Anterior cingulate cortex (tissue), 58 donors: ENCODE data around the gene AGA.

ENCODE experiments used
- DNase-seq, 58 donors: peaks; one replicate each; lab custom pipeline; 2025; lab: John Stamatoyannopoulos, UW

The AGA gene

DNA sequence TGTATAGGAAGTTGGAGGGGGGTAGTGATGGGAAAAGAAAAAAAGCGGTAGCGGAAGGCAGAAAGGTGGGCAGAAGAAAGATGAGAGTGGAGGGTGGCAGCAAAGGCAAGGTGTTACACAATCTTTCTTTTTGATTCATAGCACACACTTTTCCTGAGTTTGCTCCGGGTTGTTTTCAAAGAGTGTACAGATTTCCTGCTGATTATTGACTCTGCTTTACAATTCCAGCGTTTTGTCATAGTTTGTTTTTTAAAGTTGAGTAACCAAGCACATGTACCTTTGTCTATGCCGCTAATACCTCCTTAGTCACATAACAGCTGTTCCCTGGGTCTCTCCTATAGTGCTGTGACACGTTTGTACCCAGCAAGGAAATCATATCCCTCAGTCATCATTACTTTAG is 50.3 kb downstream of the AGA start:
- DNase-seq = no peak

- no peak for DNase-seq
These were observed 51.0 kb downstream of the AGA start for GRCh38 chr4:177391287-177391686.

DNA sequence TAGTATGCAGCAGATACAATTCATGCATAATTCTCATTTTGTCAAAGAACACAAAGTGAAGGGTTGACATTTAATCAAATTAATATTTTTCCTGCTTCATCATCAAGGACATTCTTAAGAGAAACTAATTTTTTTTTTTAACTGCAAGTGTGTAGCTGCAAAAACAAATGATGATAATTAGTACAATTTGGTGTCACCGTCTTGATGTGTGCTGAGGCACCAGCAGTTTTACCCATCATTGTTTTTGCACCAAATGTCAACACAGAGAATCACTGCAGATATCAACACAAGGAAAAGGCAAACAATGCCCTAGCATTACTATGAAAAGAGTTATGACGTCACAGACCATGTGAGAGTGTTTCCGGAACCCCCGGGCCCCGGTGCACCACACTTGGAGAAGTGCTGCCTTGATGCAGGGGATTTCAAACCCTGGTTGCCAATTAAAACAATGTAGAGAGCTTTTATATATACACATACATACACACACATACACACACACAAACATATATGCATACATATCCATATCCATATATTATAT is 55.9 kb downstream of the AGA start:
- no peak for DNase-seq

DNA sequence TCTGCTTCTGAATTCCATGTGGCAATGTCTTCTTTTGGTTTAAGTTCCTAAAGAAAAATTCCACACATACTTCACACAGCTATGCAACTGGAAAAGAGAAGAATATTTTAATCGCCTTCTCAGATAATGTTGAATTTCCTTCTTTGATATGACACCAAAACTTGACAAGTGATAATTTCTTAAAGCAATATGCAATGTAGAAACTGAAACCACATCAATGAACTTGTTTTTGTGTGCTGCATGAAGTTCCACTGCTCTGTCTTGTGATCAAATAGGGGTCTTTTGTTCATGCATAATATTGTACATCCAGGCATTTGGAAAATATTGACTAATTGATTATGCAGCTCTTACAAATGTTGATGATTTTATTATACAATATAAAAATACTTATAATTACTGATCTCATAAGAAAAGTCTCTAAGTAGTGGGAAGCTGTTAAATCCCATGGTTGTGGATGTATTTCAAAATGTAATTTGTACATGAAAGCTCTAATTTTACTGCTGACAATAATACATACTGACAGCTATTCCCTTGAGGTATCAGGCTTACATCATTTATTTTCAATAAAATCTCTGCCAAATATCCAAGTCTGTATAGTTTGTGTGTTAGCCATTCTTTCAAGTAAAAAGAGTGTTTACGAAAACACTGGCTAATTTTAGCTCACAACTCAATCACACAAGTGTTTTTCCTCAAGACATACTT is 56.5 kb downstream of the AGA start:
- DNase-seq = no peak

GRCh38 chr4:177384856-177385397 is 57.3 kb downstream of the AGA start:
- DNase-seq = no peak

DNA sequence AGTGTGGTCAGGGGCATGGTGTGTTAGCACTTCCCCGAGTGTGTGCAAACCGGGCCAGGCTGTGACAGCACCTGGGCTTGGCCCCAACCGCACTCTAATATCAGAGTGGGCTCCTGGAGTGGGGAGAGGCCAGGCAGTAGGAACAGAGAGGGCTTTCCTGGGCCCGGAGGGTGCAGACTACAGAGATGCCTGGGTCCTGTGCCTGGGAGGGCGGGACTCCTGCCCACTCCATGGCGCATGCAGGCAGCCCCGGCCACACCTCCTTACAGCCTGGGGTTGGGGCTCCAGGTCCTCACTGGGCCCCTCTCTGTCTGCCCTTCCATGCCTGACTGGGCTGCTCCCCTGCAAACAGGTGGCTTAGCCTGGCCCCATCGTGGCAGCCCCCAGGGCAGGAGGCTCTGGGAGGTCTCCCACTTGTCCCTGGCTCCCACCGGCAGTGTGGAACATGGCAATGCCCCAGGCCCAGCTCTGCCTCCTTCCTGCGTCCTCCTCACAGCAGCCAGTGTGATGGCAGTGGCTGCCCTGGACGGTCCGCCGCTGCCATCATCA is 60.4 kb downstream of the AGA start:
- DNase-seq = no peak
